ENCODE results near the gene CFAP91. TPM values are rescaled to one million over a fixed set of nuclear protein-coding genes. Genes with fewer than 3 reads are reported as not detected.

The CFAP91 gene
- total RNA-seq, 1 donor from 2014 or later: not detected

DNA sequence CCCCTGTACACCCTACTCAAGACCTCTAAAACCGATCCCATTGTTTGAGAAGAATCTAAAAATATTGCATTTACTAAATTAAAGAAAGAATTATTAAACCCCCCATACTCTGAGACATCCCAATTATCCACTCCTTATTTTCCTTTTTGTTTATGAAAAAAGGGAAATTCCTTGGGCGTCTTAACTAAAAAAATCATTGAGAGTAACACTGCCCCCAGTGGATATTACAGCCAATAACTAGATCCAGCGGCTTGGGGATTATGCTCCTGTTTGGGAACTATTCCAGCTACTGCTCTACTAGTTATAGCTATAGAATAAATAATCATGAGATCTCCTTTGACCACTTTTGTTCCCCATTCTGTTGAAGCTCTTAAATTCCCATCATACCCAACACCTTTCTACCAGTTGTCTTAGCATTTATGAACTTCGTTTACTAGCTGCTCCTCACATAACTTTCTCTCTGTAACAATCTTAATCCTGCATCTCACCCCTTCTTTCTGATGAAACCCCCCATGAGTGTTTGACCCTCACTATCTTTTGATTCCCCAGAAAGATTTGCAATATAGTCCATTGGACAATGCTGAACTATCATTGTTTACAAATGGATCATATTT is 12.7 kb upstream of the CFAP91 start:
- Mint-ChIP-seq H3K9me3 (peaks cover 3% of the 10 kb centered on the region), H3K4me1 (ENCODE audit: low read depth) (no peaks in the 10 kb centered on the region), H3K4me3 (ENCODE audit: low read depth) (no peak overlapping the region), H3K27me3 (ENCODE audit: low read depth) (peaks cover 18% of the 10 kb centered on the region), H3K27ac (no peak overlapping the region), H3K36me3 (ENCODE audit: low read depth) (no peaks in the 10 kb centered on the region)
- no peak for DNase-seq (ENCODE audit: low spot score)
- intact Hi-C loops (cut with micrococcal nuclease): no loop called here

DNA sequence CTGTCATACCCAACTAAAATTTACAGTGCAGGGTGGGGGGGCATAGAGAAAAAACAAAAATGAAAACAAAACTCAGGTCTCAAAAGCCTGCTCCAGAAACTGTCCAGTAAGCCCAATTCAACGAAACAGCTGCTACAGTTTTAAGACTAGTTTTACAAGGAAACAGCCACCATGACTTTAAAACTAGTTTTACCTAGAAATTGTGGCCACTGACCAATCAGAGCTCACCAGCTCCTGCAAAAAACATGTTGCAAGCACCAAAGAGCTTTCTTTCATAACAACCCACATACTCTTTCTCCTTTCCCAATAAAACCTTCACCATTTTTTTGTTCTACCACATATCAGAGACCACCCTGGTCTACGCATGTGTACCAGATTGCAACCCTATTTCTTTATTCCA is 7.3 kb upstream of the CFAP91 start:
- Mint-ChIP-seq H3K36me3 (ENCODE audit: low read depth) (no peaks in the 10 kb centered on the region), H3K4me3 (ENCODE audit: low read depth) (no peak overlapping the region), H3K9me3 (no peaks in the 10 kb centered on the region), H3K4me1 (ENCODE audit: low read depth) (peaks cover 11% of the 10 kb centered on the region), H3K27ac (no peak overlapping the region), H3K27me3 (ENCODE audit: low read depth) (peaks cover 3% of the 10 kb centered on the region)
- intact Hi-C loops (cut with micrococcal nuclease): no loop called here
- no peak for DNase-seq (ENCODE audit: low spot score)

DNA sequence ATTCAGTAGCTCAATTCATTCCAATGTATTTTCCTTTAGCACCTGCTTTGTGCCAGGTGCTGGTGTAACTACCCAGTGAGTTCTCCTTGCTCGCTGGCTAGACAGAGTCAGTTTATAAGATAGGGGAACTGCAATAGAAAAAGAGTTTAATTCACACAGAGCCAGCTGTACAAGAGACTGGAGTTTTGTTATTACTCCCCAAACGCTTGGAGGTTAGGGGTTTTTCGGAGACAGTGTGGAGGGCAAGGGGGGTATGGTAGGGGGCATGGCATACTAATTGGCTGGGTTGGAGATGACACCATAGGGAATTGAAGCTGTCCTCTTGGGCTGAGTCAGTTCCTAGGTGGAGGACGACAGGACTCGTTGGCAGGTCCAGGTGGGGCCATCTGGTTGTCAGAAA is 5.4 kb upstream of the CFAP91 start:
- Mint-ChIP-seq H3K27ac (no peak overlapping the region), H3K4me3 (ENCODE audit: low read depth) (no peak overlapping the region), H3K9me3 (peaks cover 8% of the 10 kb centered on the region), H3K27me3 (ENCODE audit: low read depth) (peaks cover 3% of the 10 kb centered on the region), H3K4me1 (ENCODE audit: low read depth) (peaks cover 26% of the 10 kb centered on the region), H3K36me3 (ENCODE audit: low read depth) (peaks cover 6% of the 10 kb centered on the region)
- DNase-seq (ENCODE audit: low spot score): no peak
- intact Hi-C loops (cut with micrococcal nuclease): no loop called here

DNA sequence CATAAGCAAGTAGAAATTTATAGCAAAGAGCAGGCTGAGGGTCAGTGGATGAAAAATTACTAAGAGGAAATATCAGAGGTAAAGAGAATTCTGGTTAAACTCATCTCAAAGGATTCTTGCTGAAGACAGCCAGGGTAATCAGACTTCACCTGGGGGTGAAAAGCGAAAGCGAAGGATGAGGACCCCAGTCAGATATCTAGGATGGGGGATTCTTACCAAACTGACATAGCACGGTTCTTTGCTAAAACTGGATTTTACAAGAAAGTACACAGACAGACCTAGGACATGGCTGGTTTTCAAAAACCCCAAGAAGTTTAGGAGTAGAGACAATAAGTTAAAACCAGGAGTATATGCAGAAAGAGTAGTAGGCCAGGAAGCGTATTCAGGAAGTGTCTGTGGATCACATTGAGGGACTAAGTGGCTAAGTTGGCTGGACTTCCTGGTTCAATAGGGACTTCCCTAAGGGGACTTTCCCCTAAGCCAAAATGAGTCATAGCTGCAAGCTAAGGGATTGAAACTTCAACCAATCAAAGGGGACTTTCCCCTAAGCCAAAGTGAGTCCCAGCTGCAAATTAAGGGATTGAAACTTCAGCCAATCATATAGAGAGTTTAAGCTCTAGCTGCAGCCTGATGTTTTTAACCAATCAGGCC is 2.4 kb upstream of the CFAP91 start:
- intact Hi-C loops (cut with micrococcal nuclease): loop anchor here (1.0 to 10.0 kb wide), 8 partner anchors 23 to 461 kb away; partner anchors contain the start of genes COX17, GSK3B, POGLUT1 and TIMMDC1
- Mint-ChIP-seq H3K27me3 (ENCODE audit: low read depth) (peaks cover 14% of the 10 kb centered on the region), H3K36me3 (ENCODE audit: low read depth) (peaks cover 6% of the 10 kb centered on the region), H3K27ac (peak overlapping the region; percentile 85), H3K4me1 (ENCODE audit: low read depth) (peaks cover 29% of the 10 kb centered on the region), H3K4me3 (ENCODE audit: low read depth) (peak overlapping the region; percentile 28), H3K9me3 (peaks cover 8% of the 10 kb centered on the region)
- peak; percentile 26 for DNase-seq (ENCODE audit: low spot score)

DNA sequence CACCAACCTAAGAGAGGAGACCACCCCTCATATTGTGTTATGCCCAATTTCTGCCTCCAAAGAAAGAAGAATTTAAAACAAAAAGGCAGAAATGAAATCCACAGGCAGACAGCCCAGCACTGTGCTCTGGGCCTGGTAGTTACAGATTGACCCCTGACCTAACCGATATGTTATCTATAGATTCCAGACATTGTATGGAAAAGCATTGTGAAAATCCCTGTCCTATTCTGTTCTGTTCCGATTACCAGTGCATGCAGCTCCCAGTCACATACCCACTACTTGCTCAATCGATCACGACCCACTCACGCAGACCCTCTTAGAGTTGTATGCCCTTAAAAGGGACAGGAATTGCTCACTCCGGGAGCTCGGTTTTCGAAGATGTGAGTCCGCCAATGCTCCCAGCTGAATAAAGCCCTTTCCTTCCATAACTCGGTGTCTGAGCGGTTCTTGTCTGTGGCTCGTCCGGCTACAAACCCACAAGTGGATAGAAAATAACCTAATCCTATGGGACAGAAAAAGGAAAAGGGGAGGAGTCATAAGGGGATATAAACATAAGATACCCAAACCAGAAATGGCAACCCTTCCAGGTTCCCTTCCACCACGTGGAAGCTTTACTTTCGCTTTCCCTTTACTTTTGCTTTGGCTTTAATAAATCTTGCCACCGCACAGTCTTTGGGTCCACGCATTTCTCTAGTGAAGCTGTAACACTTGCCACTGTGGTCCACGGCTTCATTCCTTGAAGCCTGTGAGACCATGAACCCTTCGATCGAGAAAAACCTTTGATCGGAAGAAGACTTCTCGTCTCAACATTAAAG is 1.7 kb upstream of the CFAP91 start:
- intact Hi-C loops (cut with micrococcal nuclease): loop anchor here (1.0 to 10.0 kb wide), 8 partner anchors 24 to 462 kb away; partner anchors contain the start of genes COX17, GSK3B, POGLUT1 and TIMMDC1
- Mint-ChIP-seq H3K9me3 (peaks cover 8% of the 10 kb centered on the region), H3K27me3 (ENCODE audit: low read depth) (peaks cover 19% of the 10 kb centered on the region), H3K36me3 (ENCODE audit: low read depth) (peaks cover 6% of the 10 kb centered on the region), H3K4me3 (ENCODE audit: low read depth) (peak overlapping the region; percentile 28), H3K27ac (peak overlapping the region; percentile 85), H3K4me1 (ENCODE audit: low read depth) (peaks cover 29% of the 10 kb centered on the region)
- DNase-seq (ENCODE audit: low spot score): no peak

DNA sequence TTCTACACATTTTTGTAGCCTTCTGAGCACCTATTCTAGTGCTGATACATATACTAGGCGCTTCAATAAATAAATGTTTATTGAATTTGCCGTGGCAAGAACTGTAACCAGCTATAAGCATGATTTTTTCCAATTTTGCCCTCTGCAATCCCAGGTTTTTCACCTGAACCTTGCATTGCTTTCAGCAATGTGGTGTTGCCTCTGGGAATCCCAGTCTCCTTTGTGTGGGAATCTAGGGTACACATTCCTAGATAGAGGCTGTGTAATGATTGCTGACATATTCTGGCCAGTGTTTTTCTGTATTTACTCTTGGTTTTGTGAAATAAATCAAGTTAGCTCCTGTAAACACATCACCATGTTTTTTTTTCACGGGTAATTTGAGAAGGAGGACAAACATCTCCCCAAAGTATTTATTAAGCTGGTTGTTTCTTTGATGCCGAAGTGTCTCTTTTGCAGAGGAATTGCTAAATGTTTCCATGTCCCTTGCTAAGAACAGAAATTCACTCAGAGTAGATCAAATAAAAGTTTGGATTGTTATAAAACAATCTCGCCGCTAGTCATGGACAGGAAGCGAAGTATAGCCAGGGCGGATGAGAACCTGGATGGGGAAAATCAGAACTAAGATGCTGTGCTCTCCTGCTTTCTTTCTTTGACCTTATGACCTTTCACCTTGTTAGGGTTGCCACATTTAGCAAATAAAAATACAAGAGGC is 1.2 kb downstream of the CFAP91 start:
- H3K36me3 Mint-ChIP-seq (ENCODE audit: low read depth): peaks cover 6% of the 10 kb centered on the region
- intact Hi-C loops (cut with micrococcal nuclease): loop anchor here (5.0 to 10.0 kb wide), 3 partner anchors 207 to 391 kb away; partner anchors contain the start of genes GSK3B and TIMMDC1
- H3K4me1 Mint-ChIP-seq (ENCODE audit: low read depth): peaks cover 29% of the 10 kb centered on the region
- peaks cover 28% of the 10 kb centered on the region for H3K27me3 Mint-ChIP-seq (ENCODE audit: low read depth)
- H3K4me3 Mint-ChIP-seq (ENCODE audit: low read depth): peak overlapping the region; percentile 49
- DNase-seq (ENCODE audit: low spot score): no peak
- H3K9me3 Mint-ChIP-seq: peaks cover 8% of the 10 kb centered on the region
- no peak overlapping the region for H3K27ac Mint-ChIP-seq

DNA sequence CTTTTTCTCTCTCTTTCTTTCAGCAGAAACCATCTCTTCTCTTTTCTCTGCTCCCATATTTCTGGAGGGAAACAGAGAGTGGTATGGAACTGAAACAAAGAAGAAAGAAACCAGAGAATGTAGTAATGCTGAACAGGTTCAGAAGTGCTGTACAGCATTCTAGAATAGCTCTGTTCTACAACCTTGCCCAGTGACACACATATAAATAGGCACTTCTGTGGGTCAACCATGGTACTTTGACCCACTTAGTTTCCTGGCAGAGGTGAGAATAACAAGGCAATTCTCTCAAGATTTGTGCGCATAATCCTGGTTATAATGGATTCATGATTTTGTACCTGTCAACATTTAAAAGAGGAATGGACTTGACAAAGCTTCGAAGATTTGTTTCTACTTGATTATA is 12.3 kb downstream of the CFAP91 start:
- Mint-ChIP-seq H3K36me3 (ENCODE audit: low read depth) (no peaks in the 10 kb centered on the region), H3K4me1 (ENCODE audit: low read depth) (peaks cover 2% of the 10 kb centered on the region), H3K4me3 (ENCODE audit: low read depth) (no peak overlapping the region), H3K9me3 (no peaks in the 10 kb centered on the region), H3K27ac (no peak overlapping the region), H3K27me3 (ENCODE audit: low read depth) (peaks cover 4% of the 10 kb centered on the region)
- intact Hi-C loops (cut with micrococcal nuclease): no loop called here
- DNase-seq (ENCODE audit: low spot score): no peak

DNA sequence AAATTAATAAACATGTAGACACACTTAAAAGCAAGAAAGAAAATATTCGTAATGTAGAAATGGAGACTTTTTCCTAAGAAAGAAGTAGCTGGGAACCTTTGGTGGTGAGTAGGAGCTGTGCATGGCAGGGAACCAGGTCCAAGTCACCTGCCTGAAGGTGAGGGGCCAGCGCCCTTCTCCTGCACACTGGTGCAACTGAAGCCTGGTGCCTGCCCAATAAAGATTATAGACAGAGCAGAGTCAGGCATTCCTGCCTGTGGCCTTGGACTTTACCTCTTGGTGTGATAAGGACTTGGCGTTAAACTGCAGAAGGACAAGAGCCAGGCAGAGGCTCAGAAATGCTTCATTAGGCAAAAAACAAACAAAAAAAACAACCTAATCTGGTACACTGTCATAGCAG is 14.2 kb downstream of the CFAP91 start:
- Mint-ChIP-seq H3K9me3 (no peaks in the 10 kb centered on the region), H3K4me3 (ENCODE audit: low read depth) (no peak overlapping the region), H3K27me3 (ENCODE audit: low read depth) (peaks cover 13% of the 10 kb centered on the region), H3K4me1 (ENCODE audit: low read depth) (peaks cover 2% of the 10 kb centered on the region), H3K27ac (no peak overlapping the region), H3K36me3 (ENCODE audit: low read depth) (no peaks in the 10 kb centered on the region)
- intact Hi-C loops (cut with micrococcal nuclease): no loop called here
- no peak for DNase-seq (ENCODE audit: low spot score)

DNA sequence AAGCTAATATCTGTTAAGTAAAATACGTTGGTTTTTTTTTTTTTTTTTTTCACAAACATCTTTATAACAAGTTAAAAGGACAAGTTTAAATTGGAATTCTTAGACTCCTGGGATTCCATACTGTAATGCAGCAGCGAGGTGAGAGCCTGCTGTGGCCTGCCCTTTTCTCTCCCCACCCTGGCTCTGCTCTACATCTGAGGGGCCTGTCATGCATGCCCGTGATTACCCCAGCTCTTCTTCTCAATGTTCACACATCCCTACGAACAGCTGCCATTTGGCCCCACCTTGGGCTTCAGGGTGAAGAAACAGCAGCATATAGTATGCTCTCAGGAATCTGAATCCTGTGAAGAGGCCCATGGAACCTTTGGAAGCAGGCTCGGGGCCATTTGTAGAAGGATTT is 14.7 kb downstream of the CFAP91 start:
- intact Hi-C loops (cut with micrococcal nuclease): no loop called here
- H3K9me3 Mint-ChIP-seq: no peaks in the 10 kb centered on the region
- peaks cover 13% of the 10 kb centered on the region for H3K27me3 Mint-ChIP-seq (ENCODE audit: low read depth)
- H3K4me3 Mint-ChIP-seq (ENCODE audit: low read depth): no peak overlapping the region
- no peaks in the 10 kb centered on the region for H3K36me3 Mint-ChIP-seq (ENCODE audit: low read depth)
- no peak overlapping the region for H3K27ac Mint-ChIP-seq
- no peak for DNase-seq (ENCODE audit: low spot score)
- peaks cover 2% of the 10 kb centered on the region for H3K4me1 Mint-ChIP-seq (ENCODE audit: low read depth)

DNA sequence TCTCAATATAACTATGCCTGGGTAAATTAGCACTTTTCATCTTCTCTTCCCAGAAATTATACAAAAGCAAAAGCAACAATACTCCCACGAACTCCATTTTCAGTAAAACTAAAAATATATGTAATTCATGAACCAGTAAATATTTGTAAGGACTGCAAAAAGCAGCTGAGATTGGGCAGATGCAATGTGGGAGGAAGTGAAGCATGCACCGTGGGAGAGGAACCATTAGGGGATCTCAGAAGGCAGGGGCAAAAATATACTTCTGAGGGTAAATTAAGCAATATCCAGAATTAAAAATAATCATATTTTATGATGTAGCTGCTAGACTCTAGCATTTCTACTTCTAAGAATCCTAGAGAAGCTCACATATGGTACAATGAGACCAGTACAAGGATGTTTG is 20.2 kb downstream of the CFAP91 start:
- Mint-ChIP-seq H3K4me3 (ENCODE audit: low read depth) (no peak overlapping the region), H3K4me1 (ENCODE audit: low read depth) (no peaks in the 10 kb centered on the region), H3K36me3 (ENCODE audit: low read depth) (no peaks in the 10 kb centered on the region), H3K9me3 (no peaks in the 10 kb centered on the region), H3K27me3 (ENCODE audit: low read depth) (peaks cover 17% of the 10 kb centered on the region), H3K27ac (no peak overlapping the region)
- DNase-seq (ENCODE audit: low spot score): no peak
- intact Hi-C loops (cut with micrococcal nuclease): no loop called here

DNA sequence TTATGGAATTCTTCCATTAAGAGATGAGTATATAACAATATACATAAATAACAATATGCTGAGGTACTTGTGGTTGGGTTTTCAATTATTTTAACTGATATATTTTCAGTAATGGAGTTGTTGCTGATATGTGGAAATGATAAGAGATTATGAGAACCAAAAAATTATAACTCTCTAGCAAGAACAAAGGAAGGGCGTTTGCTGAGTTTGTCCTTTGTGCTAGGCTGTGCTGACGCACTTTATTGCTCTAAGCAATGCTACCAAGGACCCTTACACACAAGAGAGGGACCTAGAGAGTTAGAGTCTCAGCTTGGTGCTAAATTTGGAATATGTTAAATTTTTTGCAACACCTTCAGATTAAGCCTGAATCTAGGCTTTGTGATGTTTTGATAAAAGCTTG is 24.1 kb downstream of the CFAP91 start:
- no peak for DNase-seq (ENCODE audit: low spot score)
- Mint-ChIP-seq H3K9me3 (no peaks in the 10 kb centered on the region), H3K27ac (no peak overlapping the region), H3K27me3 (ENCODE audit: low read depth) (peaks cover 10% of the 10 kb centered on the region), H3K4me3 (ENCODE audit: low read depth) (no peak overlapping the region), H3K4me1 (ENCODE audit: low read depth) (no peaks in the 10 kb centered on the region), H3K36me3 (ENCODE audit: low read depth) (no peaks in the 10 kb centered on the region)
- intact Hi-C loops (cut with micrococcal nuclease): no loop called here

DNA sequence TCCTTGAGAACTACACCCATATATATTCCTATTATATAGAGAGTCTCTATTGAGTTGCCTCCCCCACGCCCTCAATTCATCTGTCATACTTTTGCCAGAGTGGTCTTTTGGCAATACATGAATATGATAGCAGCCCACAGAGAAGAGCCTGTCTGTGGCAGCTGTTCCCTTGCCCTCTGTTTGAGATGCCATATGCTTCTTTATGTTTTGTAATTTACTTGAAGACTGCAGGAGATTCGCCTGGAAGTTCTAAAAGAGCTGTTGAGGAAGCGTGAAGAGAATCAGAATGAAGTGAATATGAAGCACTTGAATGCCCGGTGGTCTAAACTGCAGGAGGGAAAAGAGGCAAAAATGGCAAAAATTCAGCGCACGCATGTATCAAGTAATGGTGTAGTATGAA is 27.2 kb downstream of the CFAP91 start:
- H3K27me3 Mint-ChIP-seq (ENCODE audit: low read depth): peaks cover 6% of the 10 kb centered on the region
- H3K27ac Mint-ChIP-seq: no peak overlapping the region
- H3K9me3 Mint-ChIP-seq: no peaks in the 10 kb centered on the region
- intact Hi-C loops (cut with micrococcal nuclease): no loop called here
- no peaks in the 10 kb centered on the region for H3K4me1 Mint-ChIP-seq (ENCODE audit: low read depth)
- H3K36me3 Mint-ChIP-seq (ENCODE audit: low read depth): no peaks in the 10 kb centered on the region
- DNase-seq (ENCODE audit: low spot score): no peak
- no peak overlapping the region for H3K4me3 Mint-ChIP-seq (ENCODE audit: low read depth)
